GM12878 (cell line): Measurements from ENCODE around the gene MAX.
"Not testable (repeated sequence)": the region's sequence is repeated elsewhere in the genome, so short reads cannot be mapped to it uniquely, and the experiment has no call there.

Experiments used
- JUNB ChIP-seq: IDR thresholded peaks from 2 replicates; pipeline ENCODE4 v1.6.1; 2016; ENCODE audit warnings: antibody characterized with exemption, mild to moderate bottlenecking
- JUND ChIP-seq: IDR thresholded peaks from 2 replicates; pipeline ENCODE4 v1.6.1; 2012; ENCODE audit warnings: low read depth, mild to moderate bottlenecking, low read length, improper control_type of control experiment, moderate library complexity
- MYB ChIP-seq: fragments of 150-350 bp; IDR thresholded peaks from 2 replicates; pipeline ENCODE4 v1.6.1; 2014; ENCODE audit warnings: mild to moderate bottlenecking, low read depth, low read length, borderline replicate concordance
- RCOR1 ChIP-seq: conservative IDR thresholded peaks from 2 replicates; pipeline ENCODE4 v1.6.1; 2012; ENCODE audit warnings: low read depth, low read length, improper control_type of control experiment
- SMC3 ChIP-seq: IDR thresholded peaks from 2 replicates; pipeline ENCODE4 v1.6.1; 2011; ENCODE audit warnings: low read length, improper control_type of control experiment, borderline replicate concordance
- SP1 ChIP-seq: IDR thresholded peaks from one replicate; pipeline ENCODE4 v1.6.1; 2011; ENCODE audit warnings: low read depth, low read length
- SUPT20H ChIP-seq: IDR thresholded peaks from 2 replicates; pipeline ENCODE4 v1.6.1; 2011; ENCODE audit warnings: low read depth, mild to moderate bottlenecking, low read length, moderate library complexity, borderline replicate concordance; ENCODE audit not compliant: control insufficient read depth
- TF ChIP-seq, protein P1 (sequence below), 3 experiments: IDR thresholded peaks in 2 of 3; conservative IDR thresholded peaks in 1 of 3; 2 replicates each; pipeline ENCODE4 v1.5.1; 2011; ENCODE audit warnings: low read depth in 3 of 3, low read length in 3 of 3, mild to moderate bottlenecking in 3 of 3, control low read depth in 2 of 3, moderate library complexity in 2 of 3, inconsistent platforms in 1 of 3, mixed read lengths in 1 of 3; ENCODE audit not compliant: control insufficient read depth in 2 of 3, insufficient read depth in 1 of 3; ENCODE audit errors: extremely low read depth in 1 of 3
- TF ChIP-seq, protein P2 (sequence below): IDR thresholded peaks from 2 replicates; pipeline ENCODE4 v1.6.1; 2011; ENCODE audit warnings: borderline replicate concordance, low read depth, mild to moderate bottlenecking, moderate library complexity, mixed read lengths, low read length; ENCODE audit not compliant: insufficient read depth; ENCODE audit errors: extremely low read length

GRCh38 chr14:65031321-65031720 lies 71.0 kb downstream of the MAX start:
- TF ChIP-seq SP1, SUPT20H, SMC3, JUNB, RCOR1, MYB, JUND: not testable (repeated sequence)
- TF ChIP-seq, protein P1, sequence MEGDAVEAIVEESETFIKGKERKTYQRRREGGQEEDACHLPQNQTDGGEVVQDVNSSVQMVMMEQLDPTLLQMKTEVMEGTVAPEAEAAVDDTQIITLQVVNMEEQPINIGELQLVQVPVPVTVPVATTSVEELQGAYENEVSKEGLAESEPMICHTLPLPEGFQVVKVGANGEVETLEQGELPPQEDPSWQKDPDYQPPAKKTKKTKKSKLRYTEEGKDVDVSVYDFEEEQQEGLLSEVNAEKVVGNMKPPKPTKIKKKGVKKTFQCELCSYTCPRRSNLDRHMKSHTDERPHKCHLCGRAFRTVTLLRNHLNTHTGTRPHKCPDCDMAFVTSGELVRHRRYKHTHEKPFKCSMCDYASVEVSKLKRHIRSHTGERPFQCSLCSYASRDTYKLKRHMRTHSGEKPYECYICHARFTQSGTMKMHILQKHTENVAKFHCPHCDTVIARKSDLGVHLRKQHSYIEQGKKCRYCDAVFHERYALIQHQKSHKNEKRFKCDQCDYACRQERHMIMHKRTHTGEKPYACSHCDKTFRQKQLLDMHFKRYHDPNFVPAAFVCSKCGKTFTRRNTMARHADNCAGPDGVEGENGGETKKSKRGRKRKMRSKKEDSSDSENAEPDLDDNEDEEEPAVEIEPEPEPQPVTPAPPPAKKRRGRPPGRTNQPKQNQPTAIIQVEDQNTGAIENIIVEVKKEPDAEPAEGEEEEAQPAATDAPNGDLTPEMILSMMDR (IDR thresholded peaks at IDR 0.05 in 2 of 3, conservative IDR thresholded peaks at IDR 0.05 in 1 of 3; ENCODE audit: control insufficient read depth in 2 of 3, extremely low read depth in 1 of 3, insufficient read depth in 1 of 3, low read depth in 3 of 3, low read length in 3 of 3): not testable (repeated sequence)
- TF ChIP-seq, protein P2, sequence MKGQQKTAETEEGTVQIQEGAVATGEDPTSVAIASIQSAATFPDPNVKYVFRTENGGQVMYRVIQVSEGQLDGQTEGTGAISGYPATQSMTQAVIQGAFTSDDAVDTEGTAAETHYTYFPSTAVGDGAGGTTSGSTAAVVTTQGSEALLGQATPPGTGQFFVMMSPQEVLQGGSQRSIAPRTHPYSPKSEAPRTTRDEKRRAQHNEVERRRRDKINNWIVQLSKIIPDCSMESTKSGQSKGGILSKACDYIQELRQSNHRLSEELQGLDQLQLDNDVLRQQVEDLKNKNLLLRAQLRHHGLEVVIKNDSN: not testable (repeated sequence)
